Middle frontal gyrus (tissue), 1 donor: ENCODE results near the gene FBXO22.
"Not testable (repeated sequence)": the region's sequence is repeated elsewhere in the genome, so short reads cannot be mapped to it uniquely, and the experiment has no call there.

Source experiments
- DNase-seq: peaks from one replicate; pipeline ENCODE4 v3.0.0-alpha.2; 2015; ENCODE audit warnings: low spot score; ENCODE audit errors: extremely low spot score

FBXO22 gene

DNA sequence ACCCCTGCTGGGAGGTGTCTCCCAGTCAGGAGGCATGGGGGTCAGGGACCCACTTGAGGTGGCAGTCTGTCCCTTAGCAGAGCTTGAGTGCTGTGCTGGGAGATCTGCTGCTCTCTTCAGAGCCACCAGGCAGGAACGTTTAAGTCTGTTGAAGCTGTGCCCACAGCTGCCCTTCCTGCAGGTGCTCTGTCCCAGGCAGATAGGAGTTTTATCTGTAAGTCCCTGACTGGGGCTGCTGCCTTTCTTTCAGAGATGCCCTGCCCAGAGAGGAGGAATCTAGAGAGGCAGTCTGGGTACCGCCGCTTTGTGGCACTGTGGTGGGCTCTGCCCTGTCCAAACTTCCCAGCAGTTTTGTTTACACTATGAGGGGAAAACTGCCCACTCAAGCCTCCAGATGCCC lies 73.1 kb downstream of the FBXO22 start:
- not testable (repeated sequence) for DNase-seq

DNA sequence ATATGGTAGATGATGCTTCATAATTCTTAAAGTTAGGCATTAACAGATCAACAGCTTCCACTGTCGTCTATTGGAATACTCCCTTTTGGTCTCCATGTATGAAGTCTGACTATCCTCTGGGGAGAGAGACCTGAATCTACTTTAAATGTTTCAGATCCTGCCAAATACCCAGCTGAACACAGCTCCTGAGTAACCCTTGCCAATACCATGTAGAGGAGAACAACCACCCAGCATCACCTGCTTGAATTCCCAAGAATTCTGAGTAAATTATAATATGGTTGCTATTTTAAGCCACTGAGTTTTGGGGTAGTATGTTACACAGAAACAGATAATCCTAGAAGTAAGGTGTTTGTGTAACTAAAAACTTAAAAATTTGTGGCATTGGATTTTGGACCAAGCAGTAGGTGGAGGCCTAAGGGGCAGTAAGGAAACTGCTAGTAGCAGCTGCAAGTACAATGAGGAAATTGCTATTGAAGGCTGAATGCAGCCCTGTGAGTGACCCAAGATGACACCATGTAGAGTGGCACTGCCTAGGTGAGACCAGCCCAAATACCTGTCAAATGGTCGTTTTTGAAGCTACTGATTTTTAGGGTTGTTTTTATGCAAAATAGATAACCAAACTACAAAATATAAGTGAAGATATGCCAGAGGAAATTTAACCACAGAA lies 77.6 kb downstream of the FBXO22 start:
- no peak for DNase-seq

DNA sequence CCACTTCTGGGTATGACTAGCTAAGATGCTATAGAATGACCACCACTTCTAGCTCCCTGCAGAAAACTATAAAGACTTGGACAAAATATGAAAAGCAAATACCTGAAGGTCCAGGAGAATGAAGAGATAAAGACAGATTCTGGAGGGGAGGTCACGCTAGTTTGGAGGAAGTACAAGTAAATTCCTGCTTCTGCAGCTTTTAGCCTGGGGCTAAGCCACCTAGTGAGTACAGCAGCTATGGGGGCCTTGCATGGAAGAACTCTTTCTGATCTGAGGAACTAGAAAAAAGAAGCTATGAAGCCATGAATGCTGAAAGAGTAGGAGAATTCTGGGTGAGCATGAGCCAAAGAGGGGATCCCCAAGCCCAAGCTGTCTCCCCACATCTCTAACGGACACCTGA lies 78.8 kb downstream of the FBXO22 start:
- DNase-seq = no peak

DNA sequence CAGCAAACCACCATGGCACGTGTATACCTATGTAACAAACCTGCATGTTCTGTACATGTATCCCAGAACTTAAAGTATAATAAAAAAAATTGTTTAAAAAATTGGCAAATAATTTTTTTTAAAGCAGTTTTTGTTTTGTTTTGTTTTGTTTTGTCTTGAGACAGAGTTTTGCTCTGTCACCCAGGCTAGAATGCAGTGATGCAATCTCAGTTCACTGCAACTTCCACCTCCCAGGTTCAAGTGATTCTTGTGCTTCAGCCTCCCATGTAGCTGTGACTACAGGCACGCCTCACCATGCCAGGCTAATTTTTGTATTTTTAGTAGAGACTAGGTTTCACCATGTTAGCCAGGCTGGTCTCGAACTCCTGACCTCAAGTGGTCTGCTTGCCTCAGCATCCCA lies 81.0 kb downstream of the FBXO22 start:
- DNase-seq = not testable (repeated sequence)

DNA sequence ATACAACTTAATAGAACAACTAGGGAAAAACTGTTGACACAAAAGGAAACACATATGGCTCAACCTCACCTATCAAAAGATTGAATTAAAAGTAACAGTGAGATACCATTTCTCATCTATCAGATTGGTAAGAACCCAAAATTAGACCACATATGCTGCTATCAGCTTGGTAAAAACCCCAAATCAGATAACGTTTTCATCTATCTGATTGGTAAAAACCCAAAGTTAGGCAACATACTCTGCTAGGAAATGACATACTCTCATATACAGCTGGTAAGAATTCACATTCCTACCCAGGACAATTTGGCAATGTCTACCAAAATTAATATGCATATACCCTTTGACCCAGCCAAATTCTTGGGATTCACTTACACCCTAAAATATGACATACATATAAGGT lies 82.3 kb downstream of the FBXO22 start:
- no peak for DNase-seq

DNA sequence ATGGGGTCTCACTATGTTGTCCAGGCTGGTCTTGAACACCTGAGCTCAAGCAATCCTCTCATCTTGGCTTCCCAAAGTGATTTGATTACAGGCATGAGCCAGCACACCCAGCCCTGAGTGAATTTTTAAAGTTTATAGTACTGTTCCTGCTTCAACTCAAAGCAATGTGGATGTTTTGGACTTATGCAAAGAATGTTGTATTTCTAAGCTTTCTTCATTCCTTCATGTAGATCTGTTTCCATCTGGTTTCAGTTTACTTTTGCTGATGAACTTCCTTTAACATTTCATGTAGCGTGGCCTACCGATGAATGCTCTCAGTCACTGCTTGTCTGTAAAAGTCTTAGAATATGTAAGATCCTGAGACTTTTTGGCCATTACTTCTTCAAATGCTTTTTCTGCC lies 85.4 kb downstream of the FBXO22 start:
- DNase-seq = no peak

DNA sequence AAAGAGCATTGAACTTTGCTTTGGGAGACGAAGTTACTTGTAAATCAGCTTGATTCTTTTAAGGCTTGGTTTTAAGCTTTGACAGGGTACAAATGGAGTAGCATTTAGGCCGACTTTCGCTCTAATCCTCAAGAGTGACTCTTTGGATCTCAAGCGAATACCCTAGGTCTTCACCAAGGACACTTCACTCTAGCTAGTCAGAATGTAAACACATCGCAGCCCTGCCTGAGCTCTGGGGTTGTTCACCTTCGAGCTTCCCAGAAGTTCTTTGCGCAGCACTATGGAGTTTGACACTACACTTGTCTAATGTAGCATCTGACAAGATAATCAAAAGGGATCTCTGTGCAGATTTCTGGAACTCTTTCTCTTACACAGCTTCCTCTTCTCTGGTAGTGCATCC lies 86.2 kb downstream of the FBXO22 start:
- DNase-seq = no peak
